Mesenchymal stem cell (in vitro differentiated cells and primary cell): ENCODE measurements around the gene GSG1.

ENCODE experiments used
- DNase-seq: peaks from one replicate; pipeline ENCODE4 v3.0.0-alpha.2; 2013
- H2AFZ ChIP-seq: one replicate; pipeline ENCODE4 v1.6.1; 2013; ENCODE audit warnings: low read depth, mild to moderate bottlenecking, control low read depth, inconsistent platforms, low read length, moderate library complexity
- H2AK5ac ChIP-seq: 2 replicates; pipeline ENCODE4 v1.6.1; 2013; ENCODE audit warnings: low read length, moderate library complexity, mild to moderate bottlenecking, inconsistent platforms; ENCODE audit not compliant: severe bottlenecking
- H2BK120ac ChIP-seq: one replicate; pipeline ENCODE4 v1.6.1; 2013; ENCODE audit warnings: low read depth, mild to moderate bottlenecking, inconsistent platforms, low read length, moderate library complexity
- H2BK12ac ChIP-seq, 2 experiments: one replicate each; pipeline ENCODE4 v1.6.1; 2013; ENCODE audit warnings: inconsistent platforms in 2 of 2, low read length in 2 of 2, mild to moderate bottlenecking in 2 of 2, moderate library complexity in 2 of 2, control low read depth in 1 of 2
- H2BK15ac ChIP-seq: one replicate; pipeline ENCODE4 v1.6.1; 2013; ENCODE audit warnings: mild to moderate bottlenecking, low read depth, inconsistent platforms; ENCODE audit not compliant: poor library complexity, severe bottlenecking
- H2BK5ac ChIP-seq: 2 replicates; pipeline ENCODE4 v1.6.1; 2013; ENCODE audit warnings: low read depth, mild to moderate bottlenecking, low read length, control low read depth, inconsistent platforms; ENCODE audit not compliant: poor library complexity, severe bottlenecking
- H3K14ac ChIP-seq, 2 experiments: one replicate each; pipeline ENCODE4 v1.6.1; 2013; ENCODE audit warnings: inconsistent platforms in 2 of 2, low read length in 2 of 2, control low read depth in 1 of 2, mild to moderate bottlenecking in 1 of 2, moderate library complexity in 1 of 2
- H3K18ac ChIP-seq, 2 experiments: one replicate each; pipeline ENCODE4 v1.6.1; 2013; ENCODE audit warnings: inconsistent platforms in 2 of 2, low read length in 2 of 2, control low read depth in 1 of 2, low read depth in 1 of 2, mild to moderate bottlenecking in 1 of 2
- H3K23ac ChIP-seq, 2 experiments: one replicate each; pipeline ENCODE4 v1.6.1; 2013; ENCODE audit warnings: inconsistent platforms in 2 of 2, low read length in 2 of 2, mild to moderate bottlenecking in 2 of 2, moderate library complexity in 2 of 2, control low read depth in 1 of 2
- H3K27ac ChIP-seq: 2 replicates; pipeline ENCODE4 v1.5.1; 2013; ENCODE audit warnings: mild to moderate bottlenecking, moderate library complexity, low read length, control low read depth, inconsistent platforms; ENCODE audit not compliant: poor library complexity, severe bottlenecking
- H3K27me3 ChIP-seq, 2 experiments: 2 replicates each; pipeline versions ENCODE4 v1.6.1 to v1.7.0; 2013; ENCODE audit warnings: low read length in 2 of 2, mild to moderate bottlenecking in 2 of 2, moderate library complexity in 2 of 2, control low read depth in 1 of 2, inconsistent platforms in 1 of 2; ENCODE audit not compliant: control insufficient read depth in 1 of 2, insufficient read depth in 1 of 2
- H3K36me3 ChIP-seq, 2 experiments: 2 replicates each; pipeline versions ENCODE4 v1.6.1 to v1.7.0; 2013; ENCODE audit warnings: low read length in 2 of 2, control low read depth in 1 of 2, inconsistent platforms in 1 of 2, low read depth in 1 of 2, mild to moderate bottlenecking in 1 of 2; ENCODE audit not compliant: insufficient read depth in 2 of 2, control insufficient read depth in 1 of 2
- H3K4ac ChIP-seq, 2 experiments: one replicate each; pipeline ENCODE4 v1.6.1; 2013; ENCODE audit warnings: inconsistent platforms in 2 of 2, low read length in 2 of 2, mild to moderate bottlenecking in 2 of 2, moderate library complexity in 2 of 2, control low read depth in 1 of 2, low read depth in 1 of 2
- H3K4me1 ChIP-seq: 2 replicates; pipeline ENCODE4 v1.6.1; 2013; ENCODE audit warnings: low read depth, low read length, control low read depth; ENCODE audit not compliant: control insufficient read depth, insufficient read depth
- H3K4me2 ChIP-seq: 2 replicates; pipeline ENCODE4 v1.6.1; 2013; ENCODE audit warnings: low read length, mild to moderate bottlenecking, inconsistent platforms; ENCODE audit not compliant: poor library complexity, severe bottlenecking
- H3K4me3 ChIP-seq, 2 experiments: 2 replicates each; pipeline versions ENCODE4 v1.5.1 to v1.7.0; 2013; ENCODE audit warnings: low read length in 2 of 2, mild to moderate bottlenecking in 2 of 2, control low read depth in 1 of 2, low read depth in 1 of 2; ENCODE audit not compliant: insufficient read depth in 1 of 2
- H3K79me1 ChIP-seq: replicated peaks from 2 replicates; pipeline ENCODE4 v1.6.1; 2013; ENCODE audit warnings: mild to moderate bottlenecking, control low read depth, low read length, inconsistent platforms; ENCODE audit not compliant: poor library complexity, severe bottlenecking
- H3K9ac ChIP-seq: 2 replicates; pipeline ENCODE4 v1.7.0; 2013; ENCODE audit warnings: mild to moderate bottlenecking, low read length, moderate library complexity
- H3K9me3 ChIP-seq: 2 replicates; pipeline ENCODE4 v1.7.0; 2013; ENCODE audit warnings: mild to moderate bottlenecking, low read length; ENCODE audit not compliant: control insufficient read depth
- H4K8ac ChIP-seq: one replicate; pipeline ENCODE4 v1.6.1; 2013; ENCODE audit warnings: inconsistent platforms, mild to moderate bottlenecking, low read length, moderate library complexity
- H4K91ac ChIP-seq: one replicate; pipeline ENCODE4 v1.6.1; 2013; ENCODE audit warnings: mild to moderate bottlenecking, low read length, inconsistent platforms
- WGBS: methylation state at CpG from one replicate; pipeline ENCODE4 v1.1.7; 2013; ENCODE audit warnings: mixed read lengths; 5-methylcytosine and 5-hydroxymethylcytosine counted together

The GSG1 gene

GRCh38 chr12:13041224-13041623 lies 62.2 kb downstream of the GSG1 start:
- Histone ChIP-seq H3K9me3 (no peaks in the 10 kb centered on the region), H2BK120ac (no peak overlapping the region), H2AK5ac (no peak overlapping the region), H2BK12ac (no peak overlapping the region), H4K91ac (no peak overlapping the region), H3K4me3 (no peak overlapping the region), H2AFZ (no peak overlapping the region), H3K27ac (no peak overlapping the region), H3K79me1 (peaks cover 10% of the 10 kb centered on the region), H3K36me3 (no peaks in the 10 kb centered on the region), H2BK5ac (no peak overlapping the region), H3K4me2 (no peak overlapping the region), H3K18ac (no peak overlapping the region), H3K4me1 (peaks cover 2% of the 10 kb centered on the region), H3K9ac (no peak overlapping the region), H2BK15ac (no peak overlapping the region), H3K23ac (no peak overlapping the region), H3K27me3 (no peaks in the 10 kb centered on the region), H3K14ac (no peak overlapping the region), H3K4ac (no peak overlapping the region), H4K8ac (no peak overlapping the region)
- no peak for DNase-seq
- 90% methylated on average over 2 of the region's 2 CpGs for WGBS

- no peaks in the 10 kb centered on the region for H3K9me3 ChIP-seq
- no peak overlapping the region for H4K91ac ChIP-seq
- 73% methylated on average over 5 of the region's 5 CpGs for WGBS
- H3K27me3 ChIP-seq: no peaks in the 10 kb centered on the region
- no peak overlapping the region for H2BK5ac ChIP-seq
- H3K18ac ChIP-seq: no peak overlapping the region
- no peak overlapping the region for H2BK12ac ChIP-seq
- no peaks in the 10 kb centered on the region for H3K36me3 ChIP-seq
- peaks cover 2% of the 10 kb centered on the region for H3K79me1 ChIP-seq
- H2AFZ ChIP-seq: no peak overlapping the region
- H3K14ac ChIP-seq: no peak overlapping the region
- H2BK15ac ChIP-seq: no peak overlapping the region
- DNase-seq: no peak
- H3K4ac ChIP-seq: no peak overlapping the region
- H3K23ac ChIP-seq: no peak overlapping the region
- no peak overlapping the region for H4K8ac ChIP-seq
- H2BK120ac ChIP-seq: no peak overlapping the region
- peaks cover 2% of the 10 kb centered on the region for H3K4me1 ChIP-seq
- H3K27ac ChIP-seq: no peak overlapping the region
- no peak overlapping the region for H3K4me2 ChIP-seq
- H3K4me3 ChIP-seq: no peak overlapping the region
- no peak overlapping the region for H2AK5ac ChIP-seq
- no peak overlapping the region for H3K9ac ChIP-seq
These were observed 64.0 kb downstream of the GSG1 start for GRCh38 chr12:13039328-13039956.

- DNase-seq: no peak
- H3K9ac ChIP-seq: peak overlapping the region; percentile 50
- no peaks in the 10 kb centered on the region for H3K79me1 ChIP-seq
- no peak overlapping the region for H4K91ac ChIP-seq
- H3K27me3 ChIP-seq: no peaks in the 10 kb centered on the region
- no peak overlapping the region for H2BK15ac ChIP-seq
- H2BK120ac ChIP-seq: no peak overlapping the region
- H2BK5ac ChIP-seq: no peak overlapping the region
- no peak overlapping the region for H3K4ac ChIP-seq
- no peak overlapping the region for H2BK12ac ChIP-seq
- H3K23ac ChIP-seq: no peak overlapping the region
- no peak overlapping the region for H2AFZ ChIP-seq
- no peaks in the 10 kb centered on the region for H3K9me3 ChIP-seq
- no peak overlapping the region for H3K4me2 ChIP-seq
- H3K4me1 ChIP-seq: no peaks in the 10 kb centered on the region
- H3K36me3 ChIP-seq: no peaks in the 10 kb centered on the region
- H2AK5ac ChIP-seq: no peak overlapping the region
- H3K4me3 ChIP-seq: no peak overlapping the region
- WGBS: 93% methylated on average over 3 of the region's 4 CpGs
- H3K18ac ChIP-seq: no peak overlapping the region
- no peak overlapping the region for H4K8ac ChIP-seq
- H3K27ac ChIP-seq: no peak overlapping the region
- H3K14ac ChIP-seq: no peak overlapping the region
These were observed 64.8 kb downstream of the GSG1 start for GRCh38 chr12:13038491-13039161.

DNA sequence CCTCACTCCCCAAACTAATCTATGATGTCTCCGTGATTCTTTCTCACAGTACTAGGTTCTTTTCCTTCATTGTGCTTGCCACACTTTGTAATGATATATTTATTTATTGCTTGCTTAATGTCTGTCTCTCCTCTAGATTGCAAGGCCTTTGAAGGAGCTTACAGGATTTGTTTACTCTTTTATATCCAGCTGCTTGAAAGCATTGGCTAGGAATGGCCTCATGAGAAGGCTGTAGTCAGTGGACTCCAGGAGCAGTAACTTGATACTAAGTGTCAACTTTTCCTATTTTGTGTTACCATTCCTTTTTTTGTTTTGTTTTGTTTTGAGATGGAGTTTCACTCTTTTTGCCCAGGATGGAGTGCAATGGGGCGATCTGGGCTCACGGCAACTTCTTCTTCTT lies 66.6 kb downstream of the GSG1 start:
- Histone ChIP-seq H3K4me3 (no peak overlapping the region), H3K79me1 (no peaks in the 10 kb centered on the region), H3K14ac (no peak overlapping the region), H3K27ac (no peak overlapping the region), H3K36me3 (no peaks in the 10 kb centered on the region), H2BK15ac (no peak overlapping the region), H3K4ac (no peak overlapping the region), H2BK12ac (no peak overlapping the region), H3K23ac (no peak overlapping the region), H2BK120ac (no peak overlapping the region), H4K8ac (no peak overlapping the region), H2BK5ac (no peak overlapping the region), H3K4me2 (no peak overlapping the region), H3K9ac (no peak overlapping the region), H4K91ac (no peak overlapping the region), H2AFZ (no peak overlapping the region), H2AK5ac (no peak overlapping the region), H3K18ac (no peak overlapping the region), H3K9me3 (no peaks in the 10 kb centered on the region), H3K4me1 (no peaks in the 10 kb centered on the region), H3K27me3 (no peaks in the 10 kb centered on the region)
- DNase-seq: peak; percentile 12
- 97% methylated on average over 3 of the region's 3 CpGs for WGBS
